ENCODE measurements around the gene SLC9A9. TPM values are rescaled to one million over a fixed set of nuclear protein-coding genes. Genes with fewer than 3 reads are reported as not detected.
A peak's percentile ranks its signal among the peaks of the same experiment; 100 is the strongest.

SLC9A9 gene
- total RNA-seq, 3 donors from 2014 or later (not counting 1 experiment from before 2014, with no cell fraction given) = 24.0 to 29.1 (median 27.2) TPM

GRCh38 chr3:143216709-143217182, 631.5 kb downstream of the SLC9A9 start:
- Mint-ChIP-seq H3K36me3 (no peaks in the 10 kb centered on the region), H3K27me3 (ENCODE audit: low read depth in 2 of 2) (no peaks in the 10 kb centered on the region), H3K9me3 (no peaks in the 10 kb centered on the region), H3K27ac (peak overlapping the region; percentile 67 to 90), H3K4me1 (peaks cover 34 to 39% of the 10 kb centered on the region in 2 donors), H3K4me3 (peak overlapping the region; percentile 82)
- TF ChIP-seq CTCF (IDR thresholded peaks at IDR 0.05) = no peak
- H3K27me3 ChIP-seq (ENCODE audit: control insufficient read depth, insufficient read depth, low read length) = no peaks in the 10 kb centered on the region
- no peaks in the 10 kb centered on the region for H3K9me3 ChIP-seq (ENCODE audit: control insufficient read depth, insufficient read depth, low read length)
- 44% methylated on average over 2 of the region's 3 CpGs for WGBS (ENCODE audit: insufficient coverage)
- no peak overlapping the region for H3K4me3 ChIP-seq (ENCODE audit: low read length)
- intact Hi-C loops (cut with micrococcal nuclease) = no loop called here
- peak in 2 of 3 donors; percentile 49 to 55 for ATAC-seq
- peaks cover 7% of the 10 kb centered on the region for H3K4me1 ChIP-seq (ENCODE audit: control insufficient read depth, insufficient read depth, low read length)
- peak in 1 of 2 donors; percentile 33 for DNase-seq
- H3K27ac ChIP-seq (ENCODE audit: low read length) = peak overlapping the region; percentile 34
- no peaks in the 10 kb centered on the region for H3K36me3 ChIP-seq (ENCODE audit: control insufficient read depth, insufficient read depth, low read length)

Other genes starting within 250 kb of the SLC9A9 start
- 10 to 100 TPM; 18.7 to 39.6 (median 28.2) TPM for gene DIPK2A, start 123.4 kb upstream of the SLC9A9 start, total RNA-seq

Data from natural killer cell (primary cell).